BE2C (cell line): Measurements from ENCODE around the gene TES.

ENCODE experiments used
- DNase-seq: peaks from one replicate; pipeline ENCODE4 v3.0.0-alpha.2; 2020
- H3K27me3 ChIP-seq: fragments of 250-450 bp; sonication (Bioruptor Pico); 2 replicates; pipeline ENCODE4 v1.5.1; 2020; ENCODE audit warnings: mild to moderate bottlenecking
- H3K36me3 ChIP-seq: fragments of 250-450 bp; sonication (Bioruptor Pico); 2 replicates; pipeline ENCODE4 v1.5.1; 2020; ENCODE audit warnings: mild to moderate bottlenecking
- H3K4me1 ChIP-seq: fragments of 250-450 bp; sonication (Bioruptor Pico); 2 replicates; pipeline ENCODE4 v1.5.1; 2020
- H3K4me3 ChIP-seq: 2 replicates; pipeline ENCODE4 v1.5.1; 2011; ENCODE audit warnings: low read depth, low read length
- H3K9me3 ChIP-seq: fragments of 250-450 bp; sonication (Bioruptor Pico); 2 replicates; pipeline ENCODE4 v1.5.1; 2020
- CTCF ChIP-seq: IDR thresholded peaks from 2 replicates; pipeline ENCODE4 v1.5.1; 2012; ENCODE audit warnings: mild to moderate bottlenecking, low read depth, low read length

The TES gene

GRCh38 chr7:116195451-116195850, 14.9 kb upstream of the TES start:
- H3K9me3 ChIP-seq = no peaks in the 10 kb centered on the region
- no peaks in the 10 kb centered on the region for H3K4me1 ChIP-seq
- no peaks in the 10 kb centered on the region for H3K36me3 ChIP-seq
- no peak overlapping the region for H3K4me3 ChIP-seq
- H3K27me3 ChIP-seq = no peaks in the 10 kb centered on the region
- TF ChIP-seq CTCF = no peak
- DNase-seq = no peak

GRCh38 chr7:116196947-116197346, 13.4 kb upstream of the TES start:
- no peak for TF ChIP-seq CTCF
- H3K36me3 ChIP-seq = no peaks in the 10 kb centered on the region
- DNase-seq = no peak
- H3K9me3 ChIP-seq = no peaks in the 10 kb centered on the region
- no peak overlapping the region for H3K4me3 ChIP-seq
- no peaks in the 10 kb centered on the region for H3K4me1 ChIP-seq
- H3K27me3 ChIP-seq = no peaks in the 10 kb centered on the region

GRCh38 chr7:116197360-116197759, 13.0 kb upstream of the TES start:
- no peak for DNase-seq
- H3K9me3 ChIP-seq = no peaks in the 10 kb centered on the region
- H3K36me3 ChIP-seq = no peaks in the 10 kb centered on the region
- no peaks in the 10 kb centered on the region for H3K27me3 ChIP-seq
- H3K4me1 ChIP-seq = no peaks in the 10 kb centered on the region
- H3K4me3 ChIP-seq = no peak overlapping the region
- TF ChIP-seq CTCF = no peak

GRCh38 chr7:116198748-116199410, 11.5 kb upstream of the TES start:
- Histone ChIP-seq H3K36me3 (no peaks in the 10 kb centered on the region), H3K9me3 (no peaks in the 10 kb centered on the region), H3K27me3 (no peaks in the 10 kb centered on the region), H3K4me3 (no peak overlapping the region), H3K4me1 (no peaks in the 10 kb centered on the region)
- TF ChIP-seq CTCF = no peak
- no peak for DNase-seq

GRCh38 chr7:116200963-116201362, 9.4 kb upstream of the TES start:
- no peaks in the 10 kb centered on the region for H3K27me3 ChIP-seq
- no peak for DNase-seq
- no peak overlapping the region for H3K4me3 ChIP-seq
- H3K36me3 ChIP-seq = no peaks in the 10 kb centered on the region
- no peak for TF ChIP-seq CTCF
- no peaks in the 10 kb centered on the region for H3K9me3 ChIP-seq
- no peaks in the 10 kb centered on the region for H3K4me1 ChIP-seq

GRCh38 chr7:116206141-116206540, 4.2 kb upstream of the TES start:
- Histone ChIP-seq H3K4me3 (no peak overlapping the region), H3K27me3 (peaks cover 11% of the 10 kb centered on the region), H3K36me3 (no peaks in the 10 kb centered on the region), H3K9me3 (no peaks in the 10 kb centered on the region), H3K4me1 (no peaks in the 10 kb centered on the region)
- DNase-seq = no peak
- TF ChIP-seq CTCF = no peak
